OCI-LY3 (cell line): ENCODE measurements around the gene CADM2.
A peak's percentile ranks its signal among the peaks of the same experiment; 100 is the strongest.

Experiments
- H2AFZ ChIP-seq: fragments of 200-600, 300-600 bp; shearing (Covaris generic); 2 replicates; pipeline ENCODE4 v1.6.0; 2014; ENCODE audit warnings: antibody characterized with exemption, low read depth, low read length
- H3K27ac ChIP-seq: fragments of 200-600, 300-600 bp; sonication (generic); 2 replicates; pipeline ENCODE4 v1.5.1; 2014; ENCODE audit warnings: mild to moderate bottlenecking, low read length, moderate library complexity, mixed read lengths
- H3K27me3 ChIP-seq: fragments of 200-600, 300-600 bp; sonication (generic); 2 replicates; pipeline ENCODE4 v1.6.1; 2014; ENCODE audit warnings: low read depth, low read length, mixed read lengths
- H3K36me3 ChIP-seq: fragments of 200-600, 300-600 bp; sonication (generic); replicated peaks from 2 replicates; pipeline ENCODE3; 2014; ENCODE audit warnings: low read depth, low read length, mixed read lengths
- H3K4me1 ChIP-seq: fragments of 300-600, 200-600 bp; sonication (generic); 2 replicates; pipeline ENCODE4 v1.6.1; 2014; ENCODE audit warnings: low read length, mixed read lengths
- H3K4me2 ChIP-seq: fragments of 200-600, 300-600 bp; sonication (generic); 2 replicates; pipeline ENCODE4 v1.6.1; 2014; ENCODE audit warnings: low read length, mixed read lengths
- H3K4me3 ChIP-seq: fragments of 300-600, 200-600 bp; sonication (generic); 2 replicates; pipeline ENCODE4 v1.5.1; 2014; ENCODE audit warnings: antibody characterized with exemption, mild to moderate bottlenecking, low read length, moderate library complexity
- H3K79me2 ChIP-seq: fragments of 300-600, 200-600 bp; shearing (Covaris generic); 2 replicates; pipeline ENCODE4 v1.6.1; 2014; ENCODE audit warnings: mild to moderate bottlenecking, low read length, mixed read lengths
- H3K9ac ChIP-seq: fragments of 300-600, 200-600 bp; shearing (Covaris generic); 2 replicates; pipeline ENCODE4 v1.6.0; 2014; ENCODE audit warnings: mild to moderate bottlenecking, low read length, moderate library complexity
- H3K9me3 ChIP-seq: fragments of 200-600, 300-600 bp; shearing (Covaris generic); 2 replicates; pipeline ENCODE4 v1.6.1; 2014; ENCODE audit warnings: low read length, mixed read lengths; ENCODE audit not compliant: insufficient read depth
- H4K20me1 ChIP-seq: fragments of 200-600, 300-600 bp; sonication (generic); 2 replicates; pipeline ENCODE4 v1.6.1; 2016; ENCODE audit warnings: low read length, mixed read lengths; ENCODE audit not compliant: insufficient read depth
- EZH2phosphoT487 ChIP-seq: fragments of 200-600 bp; shearing (Covaris generic); IDR thresholded peaks from 2 replicates; pipeline ENCODE4 v1.6.1; 2018; ENCODE audit warnings: antibody characterized with exemption, mixed run types, low read depth
- TF ChIP-seq, protein P1 (sequence below): fragments of 200-600, 300-600 bp; sonication (generic); IDR thresholded peaks from 2 replicates; pipeline ENCODE4 v1.5.1; 2014; ENCODE audit warnings: antibody characterized with exemption, low read length, low read depth

The CADM2 gene

DNA sequence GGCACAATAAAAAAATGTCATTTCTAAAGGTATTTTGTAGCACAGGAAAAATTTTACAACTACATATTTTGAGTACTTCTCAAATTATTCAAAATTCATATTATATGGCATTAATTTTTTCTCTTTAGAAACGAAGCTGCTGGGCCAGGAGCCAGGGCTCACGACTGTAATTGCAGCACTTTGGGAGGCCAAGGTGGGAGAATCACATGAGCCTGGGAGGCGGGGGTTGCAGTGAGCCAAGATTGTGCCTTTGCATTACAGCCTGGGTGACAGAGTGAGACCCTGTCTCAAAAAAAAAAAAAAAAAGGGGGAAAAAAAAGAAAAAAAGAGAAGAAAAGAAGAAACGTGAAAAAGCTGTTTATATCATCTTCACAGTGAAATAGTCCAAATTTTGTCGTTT lies 62.0 kb downstream of the CADM2 start:
- no peak overlapping the region for H3K27ac ChIP-seq
- no peaks in the 10 kb centered on the region for H3K9me3 ChIP-seq
- H3K27me3 ChIP-seq, result no peaks in the 10 kb centered on the region
- no peak overlapping the region for H3K4me3 ChIP-seq
- no peaks in the 10 kb centered on the region for H3K36me3 ChIP-seq
- H3K9ac ChIP-seq, result no peak overlapping the region
- H3K4me1 ChIP-seq, result no peaks in the 10 kb centered on the region
- H2AFZ ChIP-seq, result no peak overlapping the region
- no peak overlapping the region for H3K4me2 ChIP-seq
- H3K79me2 ChIP-seq, result no peaks in the 10 kb centered on the region
- no peak for TF ChIP-seq EZH2phosphoT487
- TF ChIP-seq, protein P1, sequence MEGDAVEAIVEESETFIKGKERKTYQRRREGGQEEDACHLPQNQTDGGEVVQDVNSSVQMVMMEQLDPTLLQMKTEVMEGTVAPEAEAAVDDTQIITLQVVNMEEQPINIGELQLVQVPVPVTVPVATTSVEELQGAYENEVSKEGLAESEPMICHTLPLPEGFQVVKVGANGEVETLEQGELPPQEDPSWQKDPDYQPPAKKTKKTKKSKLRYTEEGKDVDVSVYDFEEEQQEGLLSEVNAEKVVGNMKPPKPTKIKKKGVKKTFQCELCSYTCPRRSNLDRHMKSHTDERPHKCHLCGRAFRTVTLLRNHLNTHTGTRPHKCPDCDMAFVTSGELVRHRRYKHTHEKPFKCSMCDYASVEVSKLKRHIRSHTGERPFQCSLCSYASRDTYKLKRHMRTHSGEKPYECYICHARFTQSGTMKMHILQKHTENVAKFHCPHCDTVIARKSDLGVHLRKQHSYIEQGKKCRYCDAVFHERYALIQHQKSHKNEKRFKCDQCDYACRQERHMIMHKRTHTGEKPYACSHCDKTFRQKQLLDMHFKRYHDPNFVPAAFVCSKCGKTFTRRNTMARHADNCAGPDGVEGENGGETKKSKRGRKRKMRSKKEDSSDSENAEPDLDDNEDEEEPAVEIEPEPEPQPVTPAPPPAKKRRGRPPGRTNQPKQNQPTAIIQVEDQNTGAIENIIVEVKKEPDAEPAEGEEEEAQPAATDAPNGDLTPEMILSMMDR, result no peak
- no peaks in the 10 kb centered on the region for H4K20me1 ChIP-seq

DNA sequence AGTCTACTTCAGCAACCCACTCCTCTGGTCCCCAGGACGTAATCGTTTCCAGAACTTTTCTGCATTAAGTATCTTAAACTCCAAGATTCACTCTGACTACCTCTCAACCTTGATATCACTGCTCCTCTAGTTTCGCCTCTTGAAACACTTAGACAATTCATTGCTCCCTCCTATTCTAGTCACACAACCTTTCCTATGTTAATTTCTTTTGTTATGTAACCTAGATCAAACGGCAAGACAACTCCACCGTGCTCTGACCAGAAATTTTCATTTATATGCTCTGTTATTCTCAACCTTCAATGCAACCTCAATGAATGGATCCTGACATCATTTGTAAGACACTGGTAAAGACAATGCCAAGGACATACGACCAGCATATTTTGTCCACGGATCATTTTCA lies 71.3 kb downstream of the CADM2 start:
- Histone ChIP-seq H3K79me2 (no peaks in the 10 kb centered on the region), H2AFZ (no peak overlapping the region)
- TF ChIP-seq, protein P1, result no peak
- TF ChIP-seq EZH2phosphoT487, result no peak

DNA sequence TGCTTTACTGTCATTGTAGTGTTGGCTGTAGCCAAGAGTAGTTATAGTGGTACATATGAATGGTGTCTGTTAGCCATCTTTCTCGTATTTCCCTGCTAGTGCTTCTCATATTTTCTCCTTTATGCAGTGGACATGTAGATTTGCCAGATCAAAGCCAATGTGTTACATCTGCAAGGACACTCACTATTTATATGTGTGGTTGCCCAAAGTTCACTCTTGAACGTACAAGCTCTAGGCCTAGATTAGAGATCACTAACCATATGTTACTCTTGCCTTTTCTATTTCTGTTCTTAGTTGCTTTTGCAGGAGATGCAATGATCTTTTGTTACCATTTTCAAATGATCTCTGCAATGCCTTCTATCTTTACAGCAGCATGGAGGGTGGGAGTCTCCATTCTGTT lies 78.4 kb downstream of the CADM2 start:
- no peak for TF ChIP-seq EZH2phosphoT487
- TF ChIP-seq, protein P1, result no peak
- H2AFZ ChIP-seq, result peak overlapping the region; percentile 56
- no peaks in the 10 kb centered on the region for H3K27me3 ChIP-seq
- no peak overlapping the region for H3K9ac ChIP-seq
- no peaks in the 10 kb centered on the region for H3K36me3 ChIP-seq
- no peak overlapping the region for H3K4me2 ChIP-seq
- no peaks in the 10 kb centered on the region for H3K4me1 ChIP-seq
- no peaks in the 10 kb centered on the region for H3K9me3 ChIP-seq
- H3K4me3 ChIP-seq, result no peak overlapping the region
- no peak overlapping the region for H3K27ac ChIP-seq
- no peaks in the 10 kb centered on the region for H4K20me1 ChIP-seq
- H3K79me2 ChIP-seq, result no peaks in the 10 kb centered on the region

More for the DNA sequence above, 71.3 kb downstream of the CADM2 start:
- no peaks in the 10 kb centered on the region for H3K9me3 ChIP-seq
- no peaks in the 10 kb centered on the region for H3K36me3 ChIP-seq
- no peak overlapping the region for H3K4me2 ChIP-seq
- H3K4me1 ChIP-seq, result no peaks in the 10 kb centered on the region
- H3K27me3 ChIP-seq, result no peaks in the 10 kb centered on the region
- no peak overlapping the region for H3K4me3 ChIP-seq
- H4K20me1 ChIP-seq, result no peaks in the 10 kb centered on the region
- H3K27ac ChIP-seq, result no peak overlapping the region
- no peak overlapping the region for H3K9ac ChIP-seq

DNA sequence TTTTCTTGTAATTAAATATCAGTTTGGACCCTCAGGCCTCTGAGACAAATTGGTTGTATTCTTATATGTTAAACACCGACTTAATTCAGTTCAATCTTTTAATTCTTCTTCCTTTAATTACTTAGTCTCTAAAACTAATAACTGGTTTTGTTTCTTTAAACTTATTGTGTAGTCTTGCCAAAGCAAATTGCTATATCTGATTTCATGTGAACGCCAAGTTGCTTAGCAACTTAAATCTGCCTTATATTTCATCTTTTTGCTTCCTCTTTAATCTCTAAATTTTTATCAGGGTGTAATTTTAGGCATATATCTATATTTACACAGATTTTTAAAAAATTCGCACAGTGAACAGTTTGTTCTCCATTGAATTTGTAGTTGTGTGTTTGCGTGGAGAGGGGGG lies 82.2 kb downstream of the CADM2 start:
- Histone ChIP-seq H3K79me2 (no peaks in the 10 kb centered on the region), H3K4me1 (no peaks in the 10 kb centered on the region), H3K4me3 (no peak overlapping the region), H3K27ac (no peak overlapping the region), H3K9ac (no peak overlapping the region), H3K4me2 (no peak overlapping the region), H3K27me3 (no peaks in the 10 kb centered on the region), H3K9me3 (no peaks in the 10 kb centered on the region), H4K20me1 (no peaks in the 10 kb centered on the region), H2AFZ (no peak overlapping the region), H3K36me3 (no peaks in the 10 kb centered on the region)
- TF ChIP-seq, protein P1, result no peak
- TF ChIP-seq EZH2phosphoT487, result no peak
